Natural killer cell treated with Interleukin-12 subunit alpha and Interleukin-12 subunit beta and Interleukin-15 and Interleukin-18, amount 100 ng/mL, for 72 hours (primary cell): Measurements from ENCODE around the gene PTTG1. TPM values are rescaled to one million over a fixed set of nuclear protein-coding genes. Genes with fewer than 3 reads are reported as not detected.

Source experiments
- ATAC-seq, 2 donors: fragments of 150-1000 bp; cut with Tn5 transposase in 1 of 2; sonication (Bioruptor Pico), chemical (Tn5 transposase) in 1 of 2; 2 replicates each; pipeline ENCODE4 v1.10.0; 2021
- DNase-seq: peaks from one replicate; pipeline ENCODE4 v3.0.0; 2022; ENCODE audit warnings: low spot score
- H3K27ac Mint-ChIP-seq, 2 donors: 1 replicate in 1 of 2; 2 replicates in 1 of 2; pipeline ENCODE4 v1.8.0; 2022; ENCODE audit warnings: mixed read lengths in 2 of 2, mild to moderate bottlenecking in 1 of 2, moderate library complexity in 1 of 2
- H3K27me3 Mint-ChIP-seq, 2 donors: 1 replicate in 1 of 2; 2 replicates in 1 of 2; pipeline ENCODE4 v1.8.0; 2022; ENCODE audit warnings: mixed read lengths in 2 of 2
- H3K36me3 Mint-ChIP-seq: one replicate; pipeline ENCODE4 v1.8.0; 2022; ENCODE audit warnings: mixed read lengths
- H3K4me1 Mint-ChIP-seq, 2 donors: 1 replicate in 1 of 2; 2 replicates in 1 of 2; pipeline ENCODE4 v1.8.0; 2022; ENCODE audit warnings: low read depth in 2 of 2, mixed read lengths in 2 of 2, mild to moderate bottlenecking in 1 of 2
- H3K4me3 Mint-ChIP-seq: one replicate; pipeline ENCODE4 v1.8.0; 2022; ENCODE audit warnings: mixed read lengths
- H3K9me3 Mint-ChIP-seq: 2 replicates; pipeline ENCODE4 v1.8.0; 2022; ENCODE audit warnings: mixed read lengths
- total RNA-seq, 2 donors: library from RNA; stranded (reverse); gene quantifications; one replicate each; pipeline ENCODE4 v1.2.3, GENCODE V29; 2022

PTTG1 gene
- total RNA-seq = 100 to 1,000 TPM; 139 to 241 TPM

DNA sequence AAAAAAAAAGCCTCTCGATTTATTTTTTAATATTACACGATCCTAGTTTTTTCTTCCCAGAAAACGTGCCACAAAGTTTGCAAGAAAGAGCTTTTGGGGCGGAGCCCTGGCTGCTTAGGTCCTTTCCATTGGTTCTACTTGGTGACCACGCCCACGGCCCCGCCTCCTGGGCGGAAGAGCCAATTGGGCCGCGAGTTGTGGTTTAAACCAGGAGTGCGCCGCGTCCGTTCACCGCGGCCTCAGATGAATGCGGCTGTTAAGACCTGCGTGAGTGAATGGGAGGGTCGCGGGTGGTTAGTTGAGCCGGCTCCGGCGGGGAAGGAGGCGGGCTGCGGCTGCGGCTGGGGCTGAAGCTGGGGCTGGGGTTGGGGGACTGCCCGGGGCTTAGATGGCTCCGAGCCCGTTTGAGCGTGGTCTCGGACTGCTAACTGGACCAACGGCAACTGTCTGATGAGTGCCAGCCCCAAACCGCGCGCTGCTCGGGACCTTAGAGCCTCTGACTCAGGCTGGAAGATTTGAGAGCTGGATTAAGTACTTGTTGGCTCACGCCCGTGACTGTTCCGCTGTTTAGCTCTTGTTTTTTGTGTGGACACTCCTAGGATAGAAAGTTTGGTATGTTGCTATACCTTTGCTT, at the start of gene PTTG1:
TSS of gene PTTG1 (plus strand) at position 231 of the 634 bp plus-strand sequence. CDS start 458 bp downstream, outside the sequence.
- peak within 1 kb of the TSS; percentile 97 for H3K4me3 Mint-ChIP-seq
- no peaks in the 10 kb centered on the region for H3K27me3 Mint-ChIP-seq
- peaks cover 59 to 74% of the 10 kb centered on the region in 2 donors for H3K4me1 Mint-ChIP-seq
- DNase-seq (peak; percentile 94), ATAC-seq (peak; percentile 88 to 90)
- peaks cover 23% of the 10 kb centered on the region for H3K36me3 Mint-ChIP-seq
- no peaks in the 10 kb centered on the region for H3K9me3 Mint-ChIP-seq
- peak within 1 kb of the TSS; percentile 93 to 100 for H3K27ac Mint-ChIP-seq

DNA sequence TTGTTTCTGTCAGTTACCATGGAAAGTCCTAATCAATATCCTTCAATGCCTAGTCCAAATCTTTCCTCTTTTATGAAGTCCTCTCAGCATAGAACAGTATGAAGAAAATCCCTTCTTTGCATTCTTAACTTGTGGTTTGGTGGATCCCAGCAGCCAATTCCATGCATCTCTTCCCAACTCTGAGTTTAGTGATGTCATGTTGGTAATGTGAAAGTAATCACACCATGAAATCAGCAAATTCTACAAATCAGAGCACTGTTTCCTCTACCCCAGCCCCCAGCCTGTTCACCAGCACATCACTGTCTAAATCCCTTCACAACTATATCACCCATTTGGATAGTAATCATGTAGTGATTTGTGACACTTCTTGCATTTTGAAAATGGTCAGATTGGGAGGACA, 46.5 kb upstream of the PTTG1 start:
- Mint-ChIP-seq H3K4me3 (no peak overlapping the region), H3K27me3 (peaks cover 40 to 67% of the 10 kb centered on the region in 2 donors), H3K27ac (no peak overlapping the region), H3K4me1 (peaks cover 5% of the 10 kb centered on the region in 2 donors), H3K9me3 (no peaks in the 10 kb centered on the region), H3K36me3 (no peaks in the 10 kb centered on the region)
- DNase-seq = no peak
- no peak for ATAC-seq

- Mint-ChIP-seq H3K27ac (no peak overlapping the region), H3K4me3 (no peak overlapping the region), H3K4me1 (peaks cover 4 to 5% of the 10 kb centered on the region in 2 donors), H3K36me3 (no peaks in the 10 kb centered on the region), H3K9me3 (no peaks in the 10 kb centered on the region), H3K27me3 (peaks cover 38 to 63% of the 10 kb centered on the region in 2 donors)
- ATAC-seq = no peak
- DNase-seq = no peak
Observed at GRCh38 chr5:160375701-160376100, 46.0 kb upstream of the PTTG1 start.

GRCh38 chr5:160376416-160376815, 45.2 kb upstream of the PTTG1 start:
- Mint-ChIP-seq H3K4me3 (no peak overlapping the region), H3K4me1 (no peaks in the 10 kb centered on the region), H3K27ac (no peak overlapping the region), H3K36me3 (no peaks in the 10 kb centered on the region), H3K9me3 (no peaks in the 10 kb centered on the region), H3K27me3 (peaks cover 32 to 63% of the 10 kb centered on the region in 2 donors)
- DNase-seq (no peak), ATAC-seq (no peak)

DNA sequence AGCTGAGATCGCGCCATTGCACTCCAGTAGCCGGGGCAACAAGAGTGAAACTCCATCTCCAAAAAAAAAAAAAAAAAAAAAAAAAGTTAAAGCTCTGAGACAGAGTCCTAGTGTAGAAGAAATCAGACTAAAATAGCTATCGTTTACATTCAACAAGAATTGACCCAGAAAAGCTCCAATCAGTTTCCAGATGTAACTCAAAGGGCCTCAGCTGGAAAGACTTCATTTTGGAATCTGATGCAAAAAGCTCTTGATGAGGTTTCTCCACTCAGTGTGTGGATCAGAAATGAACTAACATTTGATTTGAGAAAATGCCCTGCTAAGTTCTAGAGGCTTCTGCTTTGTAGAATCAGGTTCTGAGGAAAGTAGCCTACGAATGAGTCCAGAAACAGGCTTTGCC, 44.0 kb upstream of the PTTG1 start:
- H3K36me3 Mint-ChIP-seq = no peaks in the 10 kb centered on the region
- H3K4me3 Mint-ChIP-seq = no peak overlapping the region
- H3K9me3 Mint-ChIP-seq = no peaks in the 10 kb centered on the region
- no peaks in the 10 kb centered on the region for H3K4me1 Mint-ChIP-seq
- no peak for DNase-seq
- no peak overlapping the region for H3K27ac Mint-ChIP-seq
- no peak for ATAC-seq
- peaks cover 34 to 63% of the 10 kb centered on the region in 2 donors for H3K27me3 Mint-ChIP-seq

GRCh38 chr5:160378330-160378729, 43.3 kb upstream of the PTTG1 start:
- H3K27me3 Mint-ChIP-seq = peaks cover 30 to 56% of the 10 kb centered on the region in 2 donors
- no peak for DNase-seq
- H3K27ac Mint-ChIP-seq = no peak overlapping the region
- no peaks in the 10 kb centered on the region for H3K36me3 Mint-ChIP-seq
- no peak overlapping the region for H3K4me3 Mint-ChIP-seq
- H3K9me3 Mint-ChIP-seq = no peaks in the 10 kb centered on the region
- no peak for ATAC-seq
- no peaks in the 10 kb centered on the region for H3K4me1 Mint-ChIP-seq

- no peaks in the 10 kb centered on the region for H3K9me3 Mint-ChIP-seq
- no peaks in the 10 kb centered on the region for H3K4me1 Mint-ChIP-seq
- no peak for ATAC-seq
- no peak for DNase-seq
- H3K27ac Mint-ChIP-seq = no peak overlapping the region
- H3K4me3 Mint-ChIP-seq = no peak overlapping the region
- H3K36me3 Mint-ChIP-seq = no peaks in the 10 kb centered on the region
- peaks cover 23 to 44% of the 10 kb centered on the region in 2 donors for H3K27me3 Mint-ChIP-seq
Observed at GRCh38 chr5:160379511-160379910, 42.1 kb upstream of the PTTG1 start.

DNA sequence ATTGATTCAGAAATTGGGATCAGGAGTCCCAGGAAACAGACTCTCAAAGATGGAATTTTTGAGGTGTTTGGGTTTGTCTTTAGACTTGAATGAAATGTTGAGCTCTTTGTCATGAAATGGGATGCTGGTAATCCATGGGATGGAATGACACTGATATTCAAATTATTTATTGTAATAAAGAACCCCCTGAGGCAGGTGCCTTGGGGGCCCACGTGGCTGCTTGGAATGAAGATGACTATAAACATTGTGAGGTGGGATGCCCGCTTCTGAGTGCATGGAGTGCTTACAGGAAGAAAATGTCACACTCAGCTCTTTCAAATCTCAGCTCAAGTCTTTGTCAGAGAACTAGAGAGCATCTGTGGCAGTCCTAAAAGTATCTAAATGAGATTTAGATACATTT, 41.6 kb upstream of the PTTG1 start:
- H3K27me3 Mint-ChIP-seq = peaks cover 19 to 39% of the 10 kb centered on the region in 2 donors
- DNase-seq (no peak), ATAC-seq (no peak)
- no peaks in the 10 kb centered on the region for H3K9me3 Mint-ChIP-seq
- H3K4me3 Mint-ChIP-seq = no peak overlapping the region
- H3K36me3 Mint-ChIP-seq = no peaks in the 10 kb centered on the region
- no peaks in the 10 kb centered on the region for H3K4me1 Mint-ChIP-seq
- H3K27ac Mint-ChIP-seq = no peak overlapping the region

DNA sequence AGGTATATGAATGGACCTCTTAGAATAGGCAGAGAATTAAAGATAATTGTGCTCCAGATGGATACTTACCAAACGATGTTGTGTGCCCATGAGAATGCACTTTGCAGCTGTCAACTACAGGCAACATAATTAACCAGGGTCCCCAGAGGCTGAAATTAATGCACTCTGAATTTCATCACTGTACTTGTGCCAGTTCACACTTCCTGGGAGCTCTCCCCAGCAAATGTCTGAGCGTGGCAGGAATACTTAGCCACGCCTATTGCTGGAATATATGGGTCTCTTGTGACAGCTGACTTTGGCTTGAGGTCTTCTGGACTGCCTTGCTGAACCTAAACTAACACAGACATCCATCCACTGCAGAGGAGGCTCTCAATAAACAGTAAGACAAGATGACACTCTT, 39.3 kb upstream of the PTTG1 start:
- no peak overlapping the region for H3K4me3 Mint-ChIP-seq
- peaks cover 3% of the 10 kb centered on the region for H3K9me3 Mint-ChIP-seq
- peaks cover 10 to 24% of the 10 kb centered on the region in 2 donors for H3K27me3 Mint-ChIP-seq
- H3K36me3 Mint-ChIP-seq = peaks cover 3% of the 10 kb centered on the region
- DNase-seq (no peak), ATAC-seq (no peak)
- H3K4me1 Mint-ChIP-seq = no peaks in the 10 kb centered on the region
- H3K27ac Mint-ChIP-seq = no peak overlapping the region

DNA sequence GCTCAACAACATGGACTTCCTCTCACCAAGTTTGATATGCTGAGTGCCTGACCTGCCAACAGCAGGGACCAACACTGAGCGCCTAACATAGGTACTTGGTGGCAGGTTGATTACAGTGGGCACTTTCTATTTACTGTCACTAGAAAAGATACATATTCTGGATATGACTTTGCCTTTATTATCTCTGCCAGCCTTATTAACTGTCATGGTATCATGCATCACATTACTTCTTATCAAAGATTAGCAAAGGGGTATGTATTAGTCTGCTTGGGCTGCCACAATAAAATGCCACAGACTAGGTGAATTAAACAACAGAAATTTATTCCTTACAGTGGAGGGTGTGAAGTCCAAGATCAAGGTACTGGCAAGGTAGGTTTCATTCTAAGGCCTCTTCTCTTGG, 37.0 kb upstream of the PTTG1 start:
- Mint-ChIP-seq H3K4me3 (no peak overlapping the region), H3K9me3 (peaks cover 13% of the 10 kb centered on the region), H3K27me3 (peaks cover 8 to 23% of the 10 kb centered on the region in 2 donors), H3K36me3 (peaks cover 12% of the 10 kb centered on the region), H3K27ac (no peak overlapping the region), H3K4me1 (no peaks in the 10 kb centered on the region)
- DNase-seq = no peak
- no peak for ATAC-seq

GRCh38 chr5:160385496-160385895, 36.2 kb upstream of the PTTG1 start:
- Mint-ChIP-seq H3K27me3 (peaks cover 8 to 17% of the 10 kb centered on the region in 2 donors), H3K4me1 (no peaks in the 10 kb centered on the region), H3K9me3 (peaks cover 13% of the 10 kb centered on the region), H3K36me3 (peaks cover 12% of the 10 kb centered on the region), H3K4me3 (no peak overlapping the region), H3K27ac (no peak overlapping the region)
- no peak for ATAC-seq
- no peak for DNase-seq

GRCh38 chr5:160387445-160387844, 34.2 kb upstream of the PTTG1 start:
- ATAC-seq (no peak), DNase-seq (no peak)
- Mint-ChIP-seq H3K9me3 (peaks cover 13% of the 10 kb centered on the region), H3K4me3 (no peak overlapping the region), H3K4me1 (no peaks in the 10 kb centered on the region), H3K27ac (no peak overlapping the region), H3K36me3 (peaks cover 12% of the 10 kb centered on the region), H3K27me3 (no peaks in the 10 kb centered on the region)

DNA sequence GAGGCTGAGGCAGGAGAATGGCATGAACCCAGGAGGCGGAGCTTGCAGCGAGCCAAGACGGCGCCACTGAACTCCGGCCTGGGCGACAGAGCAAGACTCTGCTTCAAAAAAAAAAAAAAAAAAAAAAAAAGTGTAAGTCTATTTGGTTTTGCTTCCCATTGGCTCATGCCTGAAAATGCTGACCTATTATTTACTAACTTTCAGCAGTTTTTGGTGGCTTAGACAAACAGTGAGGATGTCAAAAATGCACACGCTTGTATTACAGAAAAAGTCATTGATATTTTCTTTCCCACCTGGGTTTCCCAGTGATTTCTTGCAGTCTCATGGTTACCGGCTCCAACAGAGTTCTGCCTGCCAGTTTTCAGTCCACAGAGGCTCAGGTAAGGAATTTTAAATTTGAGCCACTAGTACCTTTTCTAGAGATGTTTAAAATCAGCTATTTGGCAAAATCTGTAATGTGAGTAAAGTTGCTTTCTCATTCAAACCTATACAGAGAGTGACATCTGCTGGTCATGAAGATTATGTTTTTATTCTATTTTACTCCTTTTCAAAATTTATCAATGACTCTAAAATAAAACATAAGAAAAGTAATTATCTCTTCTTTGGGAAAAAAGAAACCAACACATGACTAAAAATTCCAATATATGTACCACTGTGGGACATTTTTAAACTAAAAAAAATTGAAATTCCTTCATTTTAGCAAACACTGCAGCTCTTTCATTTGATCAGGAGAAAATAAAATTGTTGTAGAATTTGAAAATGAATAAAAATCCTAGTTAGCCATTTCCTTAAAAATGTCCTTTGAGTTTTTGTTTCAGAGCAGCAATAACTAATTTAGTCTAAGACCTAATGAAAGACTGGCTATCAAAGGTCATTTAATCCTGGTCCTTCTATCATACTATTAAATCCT, 30.6 kb upstream of the PTTG1 start:
- H3K9me3 Mint-ChIP-seq = peaks cover 13% of the 10 kb centered on the region
- no peak overlapping the region for H3K27ac Mint-ChIP-seq
- ATAC-seq (no peak), DNase-seq (no peak)
- H3K36me3 Mint-ChIP-seq = peaks cover 12% of the 10 kb centered on the region
- H3K4me1 Mint-ChIP-seq = no peaks in the 10 kb centered on the region
- H3K27me3 Mint-ChIP-seq = no peaks in the 10 kb centered on the region
- no peak overlapping the region for H3K4me3 Mint-ChIP-seq

DNA sequence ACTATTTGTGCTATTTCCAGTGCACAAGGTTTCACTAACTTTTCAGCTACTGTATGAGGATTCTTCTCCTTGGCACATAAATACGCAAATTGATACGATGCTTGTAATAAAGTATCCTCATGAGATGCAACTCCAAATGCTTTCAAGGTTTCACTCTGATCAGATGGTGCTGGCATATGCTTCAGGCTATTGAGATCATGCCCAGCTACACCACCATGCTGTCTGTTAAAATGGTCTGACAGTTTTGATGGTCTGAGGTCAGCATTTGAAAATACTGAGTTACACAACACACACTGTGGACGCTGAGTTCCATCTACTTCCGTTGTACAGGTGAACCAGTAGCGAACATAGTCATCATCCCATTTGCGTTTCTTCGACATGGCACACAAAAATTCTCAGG, 26.5 kb upstream of the PTTG1 start:
- ATAC-seq (no peak), DNase-seq (no peak)
- Mint-ChIP-seq H3K9me3 (no peaks in the 10 kb centered on the region), H3K4me1 (peaks cover 9 to 11% of the 10 kb centered on the region in 2 donors), H3K27ac (no peak overlapping the region), H3K4me3 (no peak overlapping the region), H3K36me3 (no peaks in the 10 kb centered on the region), H3K27me3 (no peaks in the 10 kb centered on the region)
